Natural killer cell (primary cell): ENCODE results near the gene TIPIN. TPM values are rescaled to one million over a fixed set of nuclear protein-coding genes. Genes with fewer than 3 reads are reported as not detected.
"Not testable (repeated sequence)": the region's sequence is repeated elsewhere in the genome, so short reads cannot be mapped to it uniquely, and the experiment has no call there.

Experiments used
- ATAC-seq, 3 donors: fragments of 150-1000 bp in 2 of 3; fragments of 200-7000 bp in 1 of 3; cut with Tn5 transposase; 1 replicate in 1 of 3; 2 replicates in 2 of 3; pipeline ENCODE4 v1.10.0; 2021; ENCODE audit warnings: mild to moderate bottlenecking in 2 of 3, moderate library complexity in 2 of 3
- DNase-seq, 2 donors: peaks; one replicate each; pipeline versions ENCODE4 v3.0.0 to v3.0.0-alpha.2; 2013 to 2021; ENCODE audit warnings: mixed read lengths in 1 of 2
- H3K27ac ChIP-seq: one replicate; pipeline ENCODE4 v1.5.1; 2013; ENCODE audit warnings: mild to moderate bottlenecking, low read length
- H3K27me3 ChIP-seq: one replicate; pipeline ENCODE4 v1.6.1; 2013; ENCODE audit warnings: low read length; ENCODE audit not compliant: control insufficient read depth, insufficient read depth
- H3K36me3 ChIP-seq: one replicate; pipeline ENCODE4 v1.6.1; 2013; ENCODE audit warnings: low read length; ENCODE audit not compliant: control insufficient read depth, insufficient read depth
- H3K4me1 ChIP-seq: one replicate; pipeline ENCODE4 v1.6.1; 2013; ENCODE audit warnings: low read length; ENCODE audit not compliant: control insufficient read depth, insufficient read depth
- H3K4me3 ChIP-seq: one replicate; pipeline ENCODE4 v1.5.1; 2013; ENCODE audit warnings: low read length
- H3K9me3 ChIP-seq: one replicate; pipeline ENCODE4 v1.6.1; 2013; ENCODE audit warnings: low read length; ENCODE audit not compliant: control insufficient read depth, insufficient read depth
- H3K27ac Mint-ChIP-seq, 2 donors: one replicate each; pipeline ENCODE4 v1.8.0; 2022; ENCODE audit warnings: mild to moderate bottlenecking in 2 of 2, mixed read lengths in 2 of 2, moderate library complexity in 1 of 2
- H3K27me3 Mint-ChIP-seq, 2 donors: one replicate each; pipeline ENCODE4 v1.8.0; 2022; ENCODE audit warnings: low read depth in 2 of 2, mixed read lengths in 2 of 2
- H3K36me3 Mint-ChIP-seq: one replicate; pipeline ENCODE4 v1.8.0; 2022; ENCODE audit warnings: mixed read lengths
- H3K4me1 Mint-ChIP-seq, 2 donors: one replicate each; pipeline ENCODE4 v1.8.0; 2022; ENCODE audit warnings: mixed read lengths in 2 of 2
- H3K4me3 Mint-ChIP-seq: one replicate; pipeline ENCODE4 v1.8.0; 2022; ENCODE audit warnings: mild to moderate bottlenecking, moderate library complexity, mixed read lengths
- H3K9me3 Mint-ChIP-seq, 2 donors: one replicate each; pipeline ENCODE4 v1.8.0; 2022; ENCODE audit warnings: mixed read lengths in 2 of 2
- CTCF ChIP-seq: fragments of 200-600 bp; IDR thresholded peaks from one replicate; pipeline ENCODE4 v1.8.0; 2022; ENCODE audit warnings: antibody characterized with exemption
- WGBS: methylation state at CpG from one replicate; pipeline ENCODE4 v1.1.7; 2013; ENCODE audit warnings: missing lambda C conversion rate; ENCODE audit not compliant: insufficient coverage; 5-methylcytosine and 5-hydroxymethylcytosine counted together
- intact Hi-C: fragments of 100-400 bp; cut with micrococcal nuclease; formaldehyde crosslinking; loops from one replicate; pipeline ENCODE4 v1.14.2; 2022
- total RNA-seq, 4 donors: library from RNA; stranded (reverse); fragments of 120-200 nt in 1 of 4; gene quantifications; one replicate each; pipeline versions ENCODE4 v1.2.3 to v1.2.4, GENCODE V29; 2013 to 2022

Gene TIPIN
- total RNA-seq, 3 donors from 2014 or later (not counting 1 experiment from before 2014, with no cell fraction given) = 2.6 to 5.5 (median 5.3) TPM

DNA sequence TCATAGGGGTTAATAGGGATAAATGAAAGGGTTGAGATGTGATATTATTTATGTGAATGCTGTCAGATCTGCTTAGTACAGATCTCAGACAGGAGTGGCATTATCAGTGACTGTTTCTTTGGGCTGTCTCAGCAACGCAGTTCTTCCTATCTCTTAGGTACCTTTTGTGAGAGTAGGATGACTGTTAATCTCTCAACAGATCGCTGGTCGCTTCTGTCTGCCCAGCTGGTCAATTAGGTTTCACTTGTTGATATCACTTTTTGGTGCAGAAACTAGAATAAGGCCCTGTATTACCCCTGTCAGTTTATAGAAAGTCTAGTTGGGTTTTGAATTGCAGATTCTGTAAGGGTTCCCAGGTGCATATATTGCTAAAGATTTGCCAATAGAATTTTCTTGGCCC, 46.7 kb downstream of the TIPIN start:
- peaks cover 60% of the 10 kb centered on the region for H3K36me3 ChIP-seq
- Mint-ChIP-seq H3K36me3 (peaks cover 19% of the 10 kb centered on the region), H3K4me1 (no peaks in the 10 kb centered on the region), H3K27me3 (no peaks in the 10 kb centered on the region), H3K9me3 (no peaks in the 10 kb centered on the region), H3K27ac (no peak overlapping the region), H3K4me3 (no peak overlapping the region)
- ATAC-seq = no peak
- WGBS = 97% methylated on average over 3 of the region's 3 CpGs
- H3K27ac ChIP-seq = no peak overlapping the region
- no peak overlapping the region for H3K4me3 ChIP-seq
- H3K4me1 ChIP-seq = no peaks in the 10 kb centered on the region
- no peaks in the 10 kb centered on the region for H3K27me3 ChIP-seq
- TF ChIP-seq CTCF = no peak
- no peaks in the 10 kb centered on the region for H3K9me3 ChIP-seq
- DNase-seq = no peak
- intact Hi-C loops = no loop called here

- intact Hi-C loops = no loop called here
- Histone ChIP-seq H3K27me3 (no peaks in the 10 kb centered on the region), H3K4me1 (no peaks in the 10 kb centered on the region), H3K36me3 (peaks cover 51% of the 10 kb centered on the region), H3K4me3 (no peak overlapping the region), H3K9me3 (no peaks in the 10 kb centered on the region), H3K27ac (no peak overlapping the region)
- Mint-ChIP-seq H3K27ac (no peak overlapping the region), H3K4me1 (no peaks in the 10 kb centered on the region), H3K4me3 (no peak overlapping the region), H3K27me3 (no peaks in the 10 kb centered on the region), H3K36me3 (peaks cover 19% of the 10 kb centered on the region), H3K9me3 (no peaks in the 10 kb centered on the region)
- ATAC-seq = no peak
- WGBS = 97% methylated on average over 3 of the region's 3 CpGs
- no peak for DNase-seq
- TF ChIP-seq CTCF = no peak
These were observed 48.0 kb downstream of the TIPIN start for GRCh38 chr15:66308531-66308930.

DNA sequence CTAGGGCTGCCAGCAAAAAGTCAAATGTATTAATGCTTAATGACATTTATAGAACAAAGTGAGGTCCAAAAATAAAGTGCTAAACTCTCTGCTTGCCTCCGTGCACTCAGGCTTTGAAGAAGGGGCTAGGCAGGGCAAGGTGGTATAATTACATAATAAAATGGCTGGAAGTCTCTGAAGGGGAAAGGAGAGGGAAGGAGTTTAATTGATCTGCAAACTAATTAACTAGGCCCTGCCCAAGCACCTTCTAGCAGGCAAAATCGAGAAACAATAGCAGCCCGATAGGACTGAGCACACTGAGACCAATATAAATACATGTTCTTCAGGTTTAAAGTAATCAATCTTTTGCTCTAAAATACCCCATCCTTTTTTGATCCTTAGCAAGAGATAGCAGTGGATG, 50.1 kb downstream of the TIPIN start:
- Mint-ChIP-seq H3K36me3 (peaks cover 11% of the 10 kb centered on the region), H3K27me3 (no peaks in the 10 kb centered on the region), H3K4me3 (no peak overlapping the region), H3K9me3 (no peaks in the 10 kb centered on the region), H3K4me1 (peaks cover 0 to 14% of the 10 kb centered on the region in 2 donors), H3K27ac (no peak overlapping the region)
- TF ChIP-seq CTCF = no peak
- WGBS = 98% methylated on average over 3 of the region's 3 CpGs
- Histone ChIP-seq H3K9me3 (no peaks in the 10 kb centered on the region), H3K27ac (no peak overlapping the region), H3K36me3 (peaks cover 42% of the 10 kb centered on the region), H3K4me3 (no peak overlapping the region), H3K4me1 (no peaks in the 10 kb centered on the region), H3K27me3 (no peaks in the 10 kb centered on the region)
- intact Hi-C loops = no loop called here
- ATAC-seq = no peak
- no peak for DNase-seq

- peaks cover 28% of the 10 kb centered on the region for H3K36me3 ChIP-seq
- ATAC-seq, intact Hi-C loops, H3K4me1 ChIP-seq, H3K9me3 ChIP-seq, H3K27me3 ChIP-seq, H3K27ac ChIP-seq, H3K27ac Mint-ChIP-seq, H3K27me3 Mint-ChIP-seq, H3K9me3 Mint-ChIP-seq, H3K36me3 Mint-ChIP-seq, DNase-seq, H3K4me3 ChIP-seq, H3K4me3 Mint-ChIP-seq: not testable (repeated sequence)
- 94% methylated on average over 10 of the region's 10 CpGs for WGBS
- peaks cover 0 to 22% of the 10 kb centered on the region in 2 donors for H3K4me1 Mint-ChIP-seq
These were observed 52.1 kb downstream of the TIPIN start for GRCh38 chr15:66304425-66304824.
